ENCODE data around the gene VSTM2B.

VSTM2B gene

DNA sequence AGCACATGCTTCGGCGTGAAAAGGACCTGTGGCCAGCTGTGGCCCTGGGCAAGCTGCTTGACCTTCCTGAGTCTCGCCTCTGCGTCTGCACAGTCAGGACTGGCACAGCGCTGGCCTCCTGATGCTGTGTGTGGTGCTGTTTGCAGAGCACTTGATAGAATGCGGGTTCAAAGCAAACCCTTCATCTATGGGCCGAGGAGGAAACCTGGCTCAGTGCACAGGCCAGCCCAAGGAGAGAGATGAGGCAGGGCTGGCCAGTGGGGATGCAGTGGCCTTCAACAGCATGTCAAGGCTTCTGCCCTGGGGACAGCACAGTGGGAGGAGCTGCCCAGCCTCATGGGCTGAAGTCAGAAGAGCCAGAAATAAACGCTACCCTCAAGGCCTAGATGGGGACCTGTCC lies 21.3 kb upstream of the VSTM2B start:
- Histone ChIP-seq H3K27ac (ENCODE audit: low read length) (no peak overlapping the region), H3K4me1 (ENCODE audit: low read length) (no peaks in the 10 kb centered on the region), H3K4me3 (ENCODE audit: low read length) (no peak overlapping the region), H3K9me2 (replicated peaks; ENCODE audit: insufficient read depth, low read length) (no peaks in the 10 kb centered on the region), H3K36me3 (replicated peaks; ENCODE audit: insufficient read depth, low read length) (no peaks in the 10 kb centered on the region), H3K9me3 (replicated peaks; ENCODE audit: insufficient read depth, low read length) (no peaks in the 10 kb centered on the region), H2AFZ (ENCODE audit: low read length) (no peak overlapping the region), H3K4me2 (ENCODE audit: low read depth, low read length) (no peak overlapping the region), H4K20me1 (ENCODE audit: insufficient read depth, low read length) (no peaks in the 10 kb centered on the region), H3K9ac (ENCODE audit: low read length) (no peak overlapping the region), H3K27me3 (replicated peaks; ENCODE audit: insufficient read depth, low read length) (peaks cover 38% of the 10 kb centered on the region), H3K79me2 (ENCODE audit: low read length) (no peaks in the 10 kb centered on the region), H3F3A (ENCODE audit: insufficient read depth, low read length) (no peaks in the 10 kb centered on the region)
- no peak for DNase-seq
- TF ChIP-seq EZH2phosphoT487 (IDR thresholded peaks at IDR 0.05; ENCODE audit: low read length) (no peak), EZH2 (optimal IDR thresholded peaks at IDR 0.05; ENCODE audit: low read depth, low read length) (no peak)
- TF ChIP-seq, protein P1, sequence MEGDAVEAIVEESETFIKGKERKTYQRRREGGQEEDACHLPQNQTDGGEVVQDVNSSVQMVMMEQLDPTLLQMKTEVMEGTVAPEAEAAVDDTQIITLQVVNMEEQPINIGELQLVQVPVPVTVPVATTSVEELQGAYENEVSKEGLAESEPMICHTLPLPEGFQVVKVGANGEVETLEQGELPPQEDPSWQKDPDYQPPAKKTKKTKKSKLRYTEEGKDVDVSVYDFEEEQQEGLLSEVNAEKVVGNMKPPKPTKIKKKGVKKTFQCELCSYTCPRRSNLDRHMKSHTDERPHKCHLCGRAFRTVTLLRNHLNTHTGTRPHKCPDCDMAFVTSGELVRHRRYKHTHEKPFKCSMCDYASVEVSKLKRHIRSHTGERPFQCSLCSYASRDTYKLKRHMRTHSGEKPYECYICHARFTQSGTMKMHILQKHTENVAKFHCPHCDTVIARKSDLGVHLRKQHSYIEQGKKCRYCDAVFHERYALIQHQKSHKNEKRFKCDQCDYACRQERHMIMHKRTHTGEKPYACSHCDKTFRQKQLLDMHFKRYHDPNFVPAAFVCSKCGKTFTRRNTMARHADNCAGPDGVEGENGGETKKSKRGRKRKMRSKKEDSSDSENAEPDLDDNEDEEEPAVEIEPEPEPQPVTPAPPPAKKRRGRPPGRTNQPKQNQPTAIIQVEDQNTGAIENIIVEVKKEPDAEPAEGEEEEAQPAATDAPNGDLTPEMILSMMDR (IDR thresholded peaks at IDR 0.05; ENCODE audit: low read length): no peak

- Histone ChIP-seq H3F3A (ENCODE audit: insufficient read depth, low read length) (no peaks in the 10 kb centered on the region), H3K79me2 (ENCODE audit: low read length) (no peaks in the 10 kb centered on the region), H3K4me1 (ENCODE audit: low read length) (no peaks in the 10 kb centered on the region), H3K27ac (ENCODE audit: low read length) (no peak overlapping the region), H3K9ac (ENCODE audit: low read length) (no peak overlapping the region), H2AFZ (ENCODE audit: low read length) (no peak overlapping the region), H4K20me1 (ENCODE audit: insufficient read depth, low read length) (no peaks in the 10 kb centered on the region), H3K9me3 (replicated peaks; ENCODE audit: insufficient read depth, low read length) (no peaks in the 10 kb centered on the region), H3K4me2 (ENCODE audit: low read depth, low read length) (no peak overlapping the region), H3K9me2 (replicated peaks; ENCODE audit: insufficient read depth, low read length) (no peaks in the 10 kb centered on the region), H3K36me3 (replicated peaks; ENCODE audit: insufficient read depth, low read length) (no peaks in the 10 kb centered on the region), H3K4me3 (ENCODE audit: low read length) (no peak overlapping the region), H3K27me3 (replicated peaks; ENCODE audit: insufficient read depth, low read length) (peaks cover 38% of the 10 kb centered on the region)
- TF ChIP-seq, protein P1 (IDR thresholded peaks at IDR 0.05; ENCODE audit: low read length): no peak
- TF ChIP-seq EZH2phosphoT487 (IDR thresholded peaks at IDR 0.05; ENCODE audit: low read length) (no peak), EZH2 (optimal IDR thresholded peaks at IDR 0.05; ENCODE audit: low read depth, low read length) (no peak)
- no peak for DNase-seq
Observed at GRCh38 chr19:29505097-29505824, 20.5 kb upstream of the VSTM2B start.

GRCh38 chr19:29506619-29506911 lies 19.2 kb upstream of the VSTM2B start:
- no peak for DNase-seq
- H3K9ac ChIP-seq (ENCODE audit: low read length): no peak overlapping the region
- H4K20me1 ChIP-seq (ENCODE audit: insufficient read depth, low read length): no peaks in the 10 kb centered on the region
- H3K9me3 ChIP-seq (replicated peaks; ENCODE audit: insufficient read depth, low read length): no peaks in the 10 kb centered on the region
- H3F3A ChIP-seq (ENCODE audit: insufficient read depth, low read length): no peaks in the 10 kb centered on the region
- H3K9me2 ChIP-seq (replicated peaks; ENCODE audit: insufficient read depth, low read length): no peaks in the 10 kb centered on the region
- peaks cover 38% of the 10 kb centered on the region for H3K27me3 ChIP-seq (replicated peaks; ENCODE audit: insufficient read depth, low read length)
- no peak overlapping the region for H3K4me2 ChIP-seq (ENCODE audit: low read depth, low read length)
- H3K36me3 ChIP-seq (replicated peaks; ENCODE audit: insufficient read depth, low read length): no peaks in the 10 kb centered on the region
- H2AFZ ChIP-seq (ENCODE audit: low read length): no peak overlapping the region
- no peaks in the 10 kb centered on the region for H3K79me2 ChIP-seq (ENCODE audit: low read length)
- H3K27ac ChIP-seq (ENCODE audit: low read length): no peak overlapping the region
- no peak overlapping the region for H3K4me3 ChIP-seq (ENCODE audit: low read length)
- TF ChIP-seq, protein P1 (IDR thresholded peaks at IDR 0.05; ENCODE audit: low read length): no peak
- H3K4me1 ChIP-seq (ENCODE audit: low read length): no peaks in the 10 kb centered on the region
